ENCODE data around the gene ZDHHC20. TPM values are rescaled to one million over a fixed set of nuclear protein-coding genes. Genes with fewer than 3 reads are reported as not detected.

ZDHHC20 gene
- total RNA-seq, 1 experiment from 2014 or later: 69.1 TPM

DNA sequence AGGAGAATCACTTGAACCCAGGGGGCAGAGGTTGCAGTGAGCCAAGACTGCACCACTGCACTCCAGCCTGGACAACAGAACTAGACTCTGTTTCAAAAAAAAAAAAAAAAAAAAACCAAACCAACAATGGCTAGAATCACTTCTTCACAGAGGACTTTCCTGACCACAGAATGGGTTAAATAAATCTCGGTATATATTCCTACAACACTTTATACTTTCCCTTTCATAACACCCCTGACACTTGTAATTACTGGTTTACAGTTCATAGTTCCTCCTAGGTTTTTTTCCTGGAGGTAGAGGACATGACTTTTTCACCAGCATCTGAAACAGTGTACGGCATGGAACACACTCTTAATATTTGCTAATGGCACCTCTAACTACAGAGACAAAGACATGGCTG is 31.4 kb downstream of the ZDHHC20 start:
- Histone ChIP-seq H2AFZ (ENCODE audit: low read length) (no peak overlapping the region), H3K9ac (ENCODE audit: extremely low read depth, insufficient read length, low read length) (no peak overlapping the region), H3K4me2 (ENCODE audit: insufficient read depth, insufficient read length, low read length) (no peak overlapping the region), H2BK5ac (ENCODE audit: insufficient read length, low read length) (no peak overlapping the region), H3K79me1 (ENCODE audit: insufficient read depth, low read depth, low read length, poor library complexity, severe bottlenecking) (peaks cover 12% of the 10 kb centered on the region), H3K23ac (ENCODE audit: insufficient read length, low read depth, low read length) (no peak overlapping the region), H2BK12ac (ENCODE audit: insufficient read length, low read depth, low read length) (no peak overlapping the region), H4K8ac (replicated peaks; ENCODE audit: insufficient read length, low read depth, low read length) (no peak overlapping the region), H3K56ac (ENCODE audit: insufficient read length, low read depth, low read length) (no peak overlapping the region), H3K4ac (ENCODE audit: low read depth, low read length) (no peak overlapping the region), H4K20me1 (ENCODE audit: control insufficient read depth, insufficient read depth, insufficient read length) (no peaks in the 10 kb centered on the region), H2BK20ac (ENCODE audit: low read depth, low read length, poor library complexity, severe bottlenecking) (no peak overlapping the region), H3K23me2 (ENCODE audit: insufficient read length, low read depth, low read length, poor library complexity, severe bottlenecking) (no peaks in the 10 kb centered on the region), H2BK15ac (ENCODE audit: low read depth, low read length) (no peak overlapping the region), H3K27ac (ENCODE audit: insufficient read length, low read depth, low read length) (no peak overlapping the region), H3K79me2 (ENCODE audit: insufficient read depth, low read length) (peaks cover 6% of the 10 kb centered on the region; the same call in 1 of the 2 replicates), H4K5ac (ENCODE audit: insufficient read length, low read depth, low read length) (no peak overlapping the region), H3K4me1 (ENCODE audit: insufficient read depth, low read length) (no peaks in the 10 kb centered on the region), H4K91ac (ENCODE audit: insufficient read length, low read depth, low read length) (no peak overlapping the region), H3T11ph (ENCODE audit: low read length) (no peak overlapping the region), H3K9me3 (ENCODE audit: control insufficient read depth, low read depth, low read length) (no peaks in the 10 kb centered on the region), H2BK120ac (ENCODE audit: low read depth, low read length, poor library complexity, severe bottlenecking) (no peak overlapping the region), H3K27me3 (ENCODE audit: insufficient read depth, low read length) (no peaks in the 10 kb centered on the region), H3K14ac (ENCODE audit: insufficient read depth, low read length) (no peak overlapping the region), H3K18ac (ENCODE audit: insufficient read length, low read depth, low read length) (no peak overlapping the region), H2AK5ac (ENCODE audit: insufficient read length, low read length) (no peak overlapping the region)
- Mint-ChIP-seq H3K9me3 (peaks cover 11 to 27% of the 10 kb centered on the region in 2 experiments), H3K4me1 (peaks cover 10 to 13% of the 10 kb centered on the region in 2 experiments), H3K4me3 (no peak overlapping the region), H3K27me3 (ENCODE audit: low read depth) (no peaks in the 10 kb centered on the region), H3K36me3 (ENCODE audit: insufficient read depth in 1 of 3, low read depth in 3 of 3) (peaks cover 9 to 27% (median 16%) of the 10 kb centered on the region in 3 experiments), H3K27ac (no peak overlapping the region)
- WGBS (ENCODE audit: extremely low coverage, insufficient read length, low lambda C conversion rate): no CpG with 5 or more reads among the region's 2 CpGs
- no peak for DNase-seq
- TF ChIP-seq, protein P1, sequence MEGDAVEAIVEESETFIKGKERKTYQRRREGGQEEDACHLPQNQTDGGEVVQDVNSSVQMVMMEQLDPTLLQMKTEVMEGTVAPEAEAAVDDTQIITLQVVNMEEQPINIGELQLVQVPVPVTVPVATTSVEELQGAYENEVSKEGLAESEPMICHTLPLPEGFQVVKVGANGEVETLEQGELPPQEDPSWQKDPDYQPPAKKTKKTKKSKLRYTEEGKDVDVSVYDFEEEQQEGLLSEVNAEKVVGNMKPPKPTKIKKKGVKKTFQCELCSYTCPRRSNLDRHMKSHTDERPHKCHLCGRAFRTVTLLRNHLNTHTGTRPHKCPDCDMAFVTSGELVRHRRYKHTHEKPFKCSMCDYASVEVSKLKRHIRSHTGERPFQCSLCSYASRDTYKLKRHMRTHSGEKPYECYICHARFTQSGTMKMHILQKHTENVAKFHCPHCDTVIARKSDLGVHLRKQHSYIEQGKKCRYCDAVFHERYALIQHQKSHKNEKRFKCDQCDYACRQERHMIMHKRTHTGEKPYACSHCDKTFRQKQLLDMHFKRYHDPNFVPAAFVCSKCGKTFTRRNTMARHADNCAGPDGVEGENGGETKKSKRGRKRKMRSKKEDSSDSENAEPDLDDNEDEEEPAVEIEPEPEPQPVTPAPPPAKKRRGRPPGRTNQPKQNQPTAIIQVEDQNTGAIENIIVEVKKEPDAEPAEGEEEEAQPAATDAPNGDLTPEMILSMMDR (conservative IDR thresholded peaks at IDR 0.05): no peak
